Renal pelvis (tissue), 4 donors: ENCODE data around the gene SMARCAL1. TPM values are rescaled to one million over a fixed set of nuclear protein-coding genes. Genes with fewer than 3 reads are reported as not detected.

Experiments used
- DNase-seq: peaks from one replicate; pipeline ENCODE4 v3.0.0-alpha.2; 2013
- polyA plus RNA-seq, 3 donors: library from polyadenylated mRNA; unstranded; fragments of 120-200 nt; gene quantifications; one replicate each; pipeline ENCODE4 v1.2.1, GENCODE V29; 2013; ENCODE audit not compliant: insufficient read length in 3 of 3

The SMARCAL1 gene
- polyA plus RNA-seq, 3 donors = 29.0 to 31.4 (median 30.7) TPM

- DNase-seq = no peak
These were observed 22.7 kb upstream of the SMARCAL1 start for GRCh38 chr2:216389570-216389969.

- DNase-seq = no peak
These were observed 20.9 kb upstream of the SMARCAL1 start for GRCh38 chr2:216391401-216391800.

GRCh38 chr2:216392018-216392562 lies 20.2 kb upstream of the SMARCAL1 start:
- no peak for DNase-seq

DNA sequence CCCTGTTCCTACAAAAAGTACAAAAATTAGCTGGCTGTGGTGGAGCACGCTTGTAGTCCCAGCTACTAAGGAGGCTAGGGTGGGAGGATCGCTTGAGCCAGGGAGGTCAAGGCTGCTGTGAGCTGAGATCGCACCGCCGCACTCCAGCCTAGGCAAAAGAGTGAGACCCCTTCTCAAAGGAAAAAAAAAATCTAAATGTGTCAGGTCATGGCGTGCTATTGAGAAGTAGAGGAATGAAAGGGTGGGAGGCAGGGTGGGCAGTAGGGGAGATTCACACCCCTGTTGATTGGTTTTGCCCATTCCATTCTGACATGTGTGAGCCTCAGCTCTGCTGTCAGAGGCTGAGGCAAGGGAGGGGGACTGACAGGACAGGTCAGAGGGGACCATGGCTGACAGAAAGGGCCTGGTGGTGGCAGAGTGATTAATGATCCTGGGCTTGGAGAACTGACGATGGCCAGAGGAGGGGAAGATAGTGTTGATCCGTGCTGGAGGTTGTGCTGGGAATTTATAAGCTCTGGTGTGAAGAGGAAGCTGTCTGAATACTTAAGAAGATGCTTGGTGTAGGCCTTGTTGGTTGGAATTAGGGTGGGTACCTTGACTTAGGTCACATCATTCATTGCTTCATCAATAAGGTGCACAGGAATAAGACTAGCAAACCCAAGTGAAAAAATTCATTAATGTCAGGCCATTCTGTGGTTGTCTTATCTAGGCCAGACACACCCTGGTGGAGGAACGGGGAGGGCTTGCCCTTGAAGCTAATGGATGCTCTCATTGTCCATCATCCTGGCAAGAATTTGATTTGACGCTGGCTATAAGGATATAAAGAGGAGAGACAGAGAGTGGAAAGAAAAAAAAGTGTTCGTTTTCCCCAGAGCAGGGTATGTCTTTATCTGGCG lies 19.1 kb upstream of the SMARCAL1 start:
- DNase-seq = no peak

GRCh38 chr2:216394881-216395280 lies 17.4 kb upstream of the SMARCAL1 start:
- no peak for DNase-seq

- DNase-seq = peak; percentile 14
These were observed 12.7 kb upstream of the SMARCAL1 start for GRCh38 chr2:216399621-216400020.

DNA sequence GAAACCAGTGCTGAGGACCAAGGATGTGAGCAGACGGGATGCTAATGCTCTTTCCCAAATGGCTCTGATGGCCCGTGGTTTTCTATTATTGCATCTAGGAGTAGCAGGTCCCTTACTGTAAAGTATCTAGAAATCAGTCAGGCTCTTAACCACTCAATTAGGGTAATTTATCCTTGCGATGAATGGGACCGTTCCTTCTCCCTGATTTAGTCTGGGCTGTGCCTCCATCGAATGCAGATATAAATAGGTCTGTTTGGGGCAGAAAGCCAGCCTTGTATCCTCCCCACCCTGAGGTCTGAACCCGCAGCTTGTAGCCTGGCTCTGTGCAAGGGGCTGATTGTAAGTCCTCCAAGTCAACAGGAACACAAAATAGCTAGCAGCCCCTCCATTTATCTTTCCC lies 9.5 kb upstream of the SMARCAL1 start:
- no peak for DNase-seq

DNA sequence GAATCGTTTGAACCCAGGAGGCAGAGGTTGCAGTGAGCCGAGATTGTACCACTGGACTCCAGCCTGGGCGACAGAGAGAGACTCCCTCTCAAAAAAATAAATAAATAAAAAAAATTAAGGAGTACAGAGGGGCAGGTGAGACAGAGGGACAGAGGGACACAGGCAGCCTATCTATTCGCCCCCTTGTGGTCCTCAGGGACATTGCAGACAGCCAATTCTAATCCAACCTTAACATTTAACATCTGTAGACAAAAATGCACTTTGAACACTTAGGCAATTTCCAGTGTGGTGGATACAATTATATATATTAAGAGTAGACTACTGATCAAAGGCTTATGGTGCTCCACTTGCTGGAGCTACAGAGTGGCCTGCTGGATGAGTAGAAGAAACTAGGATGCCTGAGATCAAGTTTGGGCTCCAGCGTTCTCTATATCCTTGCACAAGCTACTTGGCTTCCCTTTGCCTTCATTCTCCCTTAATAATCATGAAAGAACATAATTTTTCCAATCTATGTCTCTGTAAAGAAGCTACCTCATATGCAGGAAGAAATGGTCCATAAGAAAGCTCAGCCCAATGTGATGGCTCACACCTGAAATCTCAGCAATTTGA lies 8.2 kb upstream of the SMARCAL1 start:
- no peak for DNase-seq

DNA sequence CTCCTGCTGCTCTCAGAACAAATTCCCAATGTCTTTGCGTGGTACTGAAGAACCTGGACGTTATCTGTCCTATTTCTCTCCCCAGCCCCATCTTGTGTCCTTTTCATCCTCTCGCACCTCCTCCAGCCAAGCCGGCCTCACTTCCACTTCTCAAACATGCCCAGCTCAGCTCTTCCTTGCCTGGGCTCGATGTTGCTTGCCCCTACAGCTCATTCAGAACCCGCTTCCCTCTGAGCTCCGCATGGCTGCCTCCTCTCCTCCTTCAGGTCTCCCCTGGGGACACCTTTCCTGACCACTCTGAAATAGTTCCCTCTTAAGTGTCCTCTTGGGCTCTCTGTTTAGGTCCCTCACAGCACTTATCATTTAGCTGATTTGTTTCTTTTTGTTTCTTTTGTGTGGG lies 6.7 kb upstream of the SMARCAL1 start:
- DNase-seq = no peak

GRCh38 chr2:216406826-216407225 lies 5.5 kb upstream of the SMARCAL1 start:
- DNase-seq = no peak

- no peak for DNase-seq
These were observed 3.6 kb upstream of the SMARCAL1 start for GRCh38 chr2:216408426-216409290.

DNA sequence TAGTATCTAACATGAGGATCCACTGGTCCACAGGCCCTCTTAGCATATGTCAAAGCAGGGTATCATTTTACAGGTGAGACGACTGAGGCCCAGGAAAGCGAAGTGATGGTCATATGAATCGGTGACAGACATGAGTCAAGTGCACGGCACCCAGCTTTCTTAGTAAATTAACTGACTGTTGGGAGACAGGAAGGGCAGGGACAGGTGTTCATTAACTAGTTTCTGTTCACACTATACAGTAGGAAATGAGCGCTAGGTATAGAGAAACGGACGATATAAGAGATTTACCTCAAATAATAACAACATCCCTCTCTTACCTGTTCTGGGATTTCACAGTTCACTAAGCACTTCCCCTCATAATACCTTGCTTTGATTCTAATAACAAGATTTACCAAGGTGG lies 1.7 kb upstream of the SMARCAL1 start:
- DNase-seq = no peak

GRCh38 chr2:216413882-216414281 lies 1.6 kb downstream of the SMARCAL1 start:
- DNase-seq = no peak

- no peak for DNase-seq
These were observed 2.6 kb downstream of the SMARCAL1 start for GRCh38 chr2:216414772-216415319.

- DNase-seq = no peak
These were observed 3.3 kb downstream of the SMARCAL1 start for GRCh38 chr2:216415541-216415940.

DNA sequence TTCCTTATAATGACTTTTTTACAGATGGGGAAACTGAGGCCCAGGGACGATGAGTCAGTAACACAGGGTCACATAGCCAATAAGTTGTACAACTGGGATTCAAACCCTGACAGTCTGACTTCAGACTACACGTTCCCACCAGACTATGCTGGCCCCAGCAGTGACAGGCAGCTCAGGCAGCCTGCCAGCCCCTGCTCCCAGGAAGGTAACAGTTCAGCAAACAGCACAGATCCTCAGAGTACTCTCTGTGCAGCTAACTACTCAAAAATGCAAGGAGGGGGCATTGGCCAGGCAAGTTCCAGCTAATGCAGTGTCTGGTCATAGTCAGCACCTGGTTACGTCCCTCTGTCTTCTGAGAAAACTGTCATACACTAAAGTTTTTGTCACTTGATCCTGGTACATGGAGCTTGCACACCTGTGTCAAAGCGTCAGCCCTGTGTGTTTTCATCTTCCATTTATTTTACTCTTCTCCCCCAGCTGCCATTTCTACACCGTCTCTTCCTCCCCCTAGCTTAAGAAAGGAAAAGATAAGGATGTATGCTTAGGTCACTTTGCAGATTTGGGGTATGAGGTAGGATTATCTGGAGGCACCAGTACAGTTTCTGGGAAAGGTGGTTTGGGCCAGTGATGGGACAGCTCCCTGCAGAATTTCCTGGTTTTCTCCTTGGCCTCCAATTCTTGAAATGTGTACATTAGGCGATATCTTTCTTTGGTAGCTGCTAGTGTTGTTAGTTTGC lies 4.5 kb downstream of the SMARCAL1 start:
- DNase-seq = no peak

- DNase-seq = no peak
These were observed 6.7 kb downstream of the SMARCAL1 start for GRCh38 chr2:216418981-216419380.

DNA sequence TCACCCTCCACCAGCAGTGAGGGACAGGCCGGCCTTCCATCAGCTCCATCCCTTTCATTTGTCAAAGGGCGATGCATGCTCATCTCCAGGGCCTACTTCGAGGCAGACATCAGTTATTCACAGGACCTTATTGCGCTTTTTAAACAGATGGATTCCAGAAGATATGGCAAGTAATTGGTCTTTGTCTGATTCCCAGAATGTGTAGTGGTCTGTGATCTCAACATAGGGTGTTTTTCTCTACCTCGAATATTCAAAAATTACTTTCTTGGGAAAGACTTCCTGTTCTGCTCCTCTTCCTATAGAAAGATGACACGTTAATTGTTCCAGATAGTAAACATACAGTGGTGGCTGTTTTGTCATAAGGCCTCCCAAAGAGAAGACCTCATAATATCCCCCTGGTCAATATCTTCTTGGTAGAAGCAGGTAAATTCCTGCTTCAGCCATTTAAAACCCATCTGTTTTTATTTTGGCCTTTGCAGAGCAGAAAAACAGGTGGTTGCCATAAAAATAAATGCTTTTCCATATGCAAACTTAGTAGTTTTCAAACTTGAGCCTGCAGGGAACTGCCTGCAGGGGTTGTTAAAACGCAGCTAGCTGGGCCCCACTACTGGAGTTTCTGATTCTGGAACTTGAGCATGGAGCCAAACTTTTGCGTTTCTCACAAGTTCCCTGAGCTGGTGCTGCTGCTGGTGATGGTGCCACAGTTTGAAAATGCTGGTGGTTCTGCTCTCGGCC lies 8.2 kb downstream of the SMARCAL1 start:
- DNase-seq = no peak

- no peak for DNase-seq
These were observed 10.8 kb downstream of the SMARCAL1 start for GRCh38 chr2:216423071-216423470.

DNA sequence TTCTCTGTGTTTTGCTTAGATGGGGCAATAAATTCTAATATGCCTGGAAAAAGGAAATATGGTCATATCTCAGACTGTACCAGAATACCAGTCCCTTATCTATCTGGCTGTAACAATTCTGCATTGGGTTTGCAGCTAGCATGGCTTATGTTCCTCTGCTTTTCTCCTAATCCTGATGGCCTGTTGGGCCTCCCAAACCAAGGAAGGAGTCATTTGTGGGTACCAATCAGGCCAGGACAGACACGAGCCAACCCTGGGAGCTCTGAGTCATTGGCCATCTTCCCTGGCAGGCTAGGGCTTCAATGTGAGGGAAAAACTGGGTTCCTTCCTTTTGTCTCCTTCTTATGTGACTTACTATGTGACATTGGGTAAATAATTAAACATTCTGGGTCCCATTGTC lies 12.0 kb downstream of the SMARCAL1 start:
- DNase-seq = no peak
